OCI-LY1 (cell line): Measurements from ENCODE around the gene HIPK3.

Experiments
- EZH2 ChIP-seq: fragments of 200-600 bp; sonication (generic), shearing (Covaris generic); IDR thresholded peaks from 2 replicates; pipeline ENCODE4 v1.8.0; 2017; ENCODE audit warnings: borderline replicate concordance, mixed run types, mild to moderate bottlenecking, antibody characterized with exemption, low read length, moderate library complexity, mixed read lengths
- TF ChIP-seq, protein P1 (sequence below): fragments of 200-600 bp; sonication (generic), shearing (Covaris generic); IDR thresholded peaks from 2 replicates; pipeline ENCODE4 v1.5.1; 2017; ENCODE audit warnings: mild to moderate bottlenecking, antibody characterized with exemption, low read length, moderate library complexity, mixed read lengths

DNA sequence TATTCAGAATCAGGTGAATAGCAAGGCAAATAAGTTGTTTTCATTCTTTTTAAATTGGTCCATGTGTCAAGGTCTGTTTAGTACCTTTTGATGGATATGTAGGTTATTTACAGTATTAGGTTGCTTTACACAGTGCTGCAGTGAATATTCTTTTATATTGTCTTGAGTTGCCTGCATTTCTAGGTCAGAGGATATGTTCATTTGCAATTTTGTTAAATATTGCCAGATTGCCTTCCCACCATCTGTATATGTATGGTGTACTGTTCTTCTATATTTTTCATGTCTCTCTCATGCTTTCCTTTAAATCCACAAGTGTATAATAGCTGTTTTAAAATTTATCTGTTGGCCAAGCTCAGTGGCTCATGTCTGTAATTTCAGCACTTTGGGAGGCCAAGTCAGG, 24.6 kb downstream of the HIPK3 start:
- TF ChIP-seq, protein P1, sequence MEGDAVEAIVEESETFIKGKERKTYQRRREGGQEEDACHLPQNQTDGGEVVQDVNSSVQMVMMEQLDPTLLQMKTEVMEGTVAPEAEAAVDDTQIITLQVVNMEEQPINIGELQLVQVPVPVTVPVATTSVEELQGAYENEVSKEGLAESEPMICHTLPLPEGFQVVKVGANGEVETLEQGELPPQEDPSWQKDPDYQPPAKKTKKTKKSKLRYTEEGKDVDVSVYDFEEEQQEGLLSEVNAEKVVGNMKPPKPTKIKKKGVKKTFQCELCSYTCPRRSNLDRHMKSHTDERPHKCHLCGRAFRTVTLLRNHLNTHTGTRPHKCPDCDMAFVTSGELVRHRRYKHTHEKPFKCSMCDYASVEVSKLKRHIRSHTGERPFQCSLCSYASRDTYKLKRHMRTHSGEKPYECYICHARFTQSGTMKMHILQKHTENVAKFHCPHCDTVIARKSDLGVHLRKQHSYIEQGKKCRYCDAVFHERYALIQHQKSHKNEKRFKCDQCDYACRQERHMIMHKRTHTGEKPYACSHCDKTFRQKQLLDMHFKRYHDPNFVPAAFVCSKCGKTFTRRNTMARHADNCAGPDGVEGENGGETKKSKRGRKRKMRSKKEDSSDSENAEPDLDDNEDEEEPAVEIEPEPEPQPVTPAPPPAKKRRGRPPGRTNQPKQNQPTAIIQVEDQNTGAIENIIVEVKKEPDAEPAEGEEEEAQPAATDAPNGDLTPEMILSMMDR, result no peak
- TF ChIP-seq EZH2, result no peak
